GM18507 (cell line): ENCODE data around the gene TMEM121.

ENCODE experiments used
- DNase-seq: peaks from one replicate; pipeline ENCODE4 v3.0.0; 2011; ENCODE audit warnings: low read depth; ENCODE audit not compliant: insufficient read length; ENCODE audit errors: extremely low spot score
- FAIRE-seq: peaks from 2 replicates; lab custom pipeline; 2011; peaks lifted over from hg19 to GRCh38; lab: Jason Lieb, UNC

The TMEM121 gene

DNA sequence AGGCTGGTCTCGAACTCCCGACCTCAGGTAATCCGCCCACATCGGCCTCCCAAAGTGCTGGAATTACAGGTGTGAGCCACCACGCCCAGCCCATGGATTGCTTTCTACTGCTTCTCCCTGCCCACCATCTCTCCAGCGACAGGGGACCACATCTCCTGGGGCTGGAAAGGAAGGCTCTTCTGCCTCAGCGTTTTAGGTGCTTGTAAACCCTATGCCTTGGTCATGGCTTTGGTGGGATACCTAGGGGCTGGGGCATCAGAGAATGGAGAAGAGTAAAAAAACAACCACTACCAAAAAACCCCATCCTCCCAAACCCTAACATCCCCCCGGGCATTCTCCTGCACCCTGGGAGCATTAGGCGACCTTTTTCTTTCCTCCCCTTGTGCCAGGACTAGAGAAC is 1.1 kb upstream of the TMEM121 start:
- no peak for DNase-seq
- FAIRE-seq: no peak

DNA sequence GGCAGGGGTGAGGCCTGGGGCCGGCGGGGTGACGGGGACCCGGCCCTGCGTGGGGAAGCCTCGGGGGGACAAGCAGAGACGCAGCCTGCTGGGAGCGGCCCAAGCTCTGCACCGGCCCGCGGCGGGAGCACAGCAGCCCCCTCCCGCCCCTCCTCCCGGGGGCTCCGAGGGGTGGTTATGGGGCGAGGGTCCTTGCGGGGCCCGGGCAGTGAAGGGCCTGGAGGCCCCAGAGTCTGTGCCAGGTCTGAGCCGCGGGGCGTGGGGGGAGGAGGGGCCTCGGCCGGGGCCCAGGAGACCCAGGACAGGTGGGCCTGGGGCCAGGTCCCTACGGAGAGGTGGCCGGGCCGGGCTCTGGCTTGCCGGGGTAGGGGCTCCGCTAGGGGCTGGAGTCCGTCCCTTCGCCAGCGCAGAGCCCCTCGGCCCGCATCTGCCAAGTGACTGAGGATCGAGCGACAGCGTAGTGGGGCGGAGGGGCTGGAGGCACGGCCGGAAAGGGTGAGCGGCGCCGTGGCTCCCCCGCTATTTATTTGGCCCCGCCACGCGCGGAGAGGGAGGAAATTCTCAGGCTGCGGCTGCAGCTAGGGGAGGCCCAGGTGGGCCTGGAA is 495 bp downstream of the TMEM121 start:
- FAIRE-seq: no peak

DNA sequence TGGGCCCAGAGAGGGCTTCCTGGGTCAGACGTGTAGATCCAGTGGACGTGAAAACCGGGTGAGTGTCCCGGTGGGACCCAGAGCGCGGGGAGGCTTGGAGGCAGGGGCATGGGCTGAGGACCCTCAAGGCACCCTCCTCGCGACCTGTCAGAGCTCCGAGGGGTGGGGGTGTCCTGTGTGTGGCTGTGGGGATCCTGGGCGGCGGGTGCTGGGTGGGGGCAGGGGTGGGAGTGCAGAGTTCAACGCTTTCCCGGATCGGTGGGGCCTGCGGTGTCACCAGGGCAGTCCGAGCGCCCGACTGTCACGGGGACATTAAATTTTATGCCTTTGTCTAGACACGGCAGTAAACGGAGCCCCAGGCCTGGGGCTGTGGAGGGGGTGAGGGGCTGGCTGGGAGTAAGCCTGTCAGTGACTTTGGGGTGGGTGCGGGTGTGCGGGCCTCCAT is 1.0 kb downstream of the TMEM121 start:
- no peak for FAIRE-seq

More for the DNA sequence above, 495 bp downstream of the TMEM121 start:
- DNase-seq: no peak

DNA sequence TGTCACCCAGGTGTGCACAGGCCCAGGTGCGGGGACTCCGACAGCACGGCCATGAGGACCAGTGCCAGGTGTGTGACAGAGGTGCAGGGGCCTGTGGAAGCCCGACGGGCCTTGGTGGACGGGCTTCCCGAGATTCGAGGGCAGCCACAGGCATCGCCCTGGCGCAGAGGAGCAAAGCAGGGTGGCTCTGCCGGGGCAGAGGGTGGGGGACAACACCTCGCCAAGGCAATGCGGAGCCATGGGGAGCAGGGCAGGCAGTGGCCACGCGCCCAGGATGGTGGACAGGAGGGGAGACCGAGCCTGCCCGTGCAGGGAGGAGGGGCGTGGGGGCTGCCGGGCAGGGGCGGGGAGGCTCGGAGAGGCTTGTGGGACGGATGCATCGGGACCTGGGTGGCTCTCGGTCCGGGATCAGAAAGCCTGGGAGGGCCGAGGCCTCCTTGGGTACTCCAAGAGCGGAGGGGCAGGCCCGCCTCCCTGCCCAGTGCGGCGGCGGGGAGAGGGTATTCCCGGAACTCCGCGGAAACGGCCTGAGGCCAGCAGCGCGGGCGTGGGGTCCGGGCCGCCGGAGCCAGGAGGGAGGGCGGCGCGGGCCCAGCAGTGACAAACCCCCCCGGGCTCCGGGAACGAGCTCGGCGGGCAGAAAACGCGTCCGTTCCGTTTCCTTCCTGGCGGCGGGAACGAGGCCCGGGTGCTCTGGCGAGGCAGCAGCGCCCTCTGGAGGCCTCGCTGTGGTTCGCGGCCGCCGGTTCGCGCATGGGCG is 1.6 kb downstream of the TMEM121 start:
- FAIRE-seq (peak; percentile 36), DNase-seq (peak; percentile 85)

More for the DNA sequence above, 1.0 kb downstream of the TMEM121 start:
- DNase-seq: no peak

DNA sequence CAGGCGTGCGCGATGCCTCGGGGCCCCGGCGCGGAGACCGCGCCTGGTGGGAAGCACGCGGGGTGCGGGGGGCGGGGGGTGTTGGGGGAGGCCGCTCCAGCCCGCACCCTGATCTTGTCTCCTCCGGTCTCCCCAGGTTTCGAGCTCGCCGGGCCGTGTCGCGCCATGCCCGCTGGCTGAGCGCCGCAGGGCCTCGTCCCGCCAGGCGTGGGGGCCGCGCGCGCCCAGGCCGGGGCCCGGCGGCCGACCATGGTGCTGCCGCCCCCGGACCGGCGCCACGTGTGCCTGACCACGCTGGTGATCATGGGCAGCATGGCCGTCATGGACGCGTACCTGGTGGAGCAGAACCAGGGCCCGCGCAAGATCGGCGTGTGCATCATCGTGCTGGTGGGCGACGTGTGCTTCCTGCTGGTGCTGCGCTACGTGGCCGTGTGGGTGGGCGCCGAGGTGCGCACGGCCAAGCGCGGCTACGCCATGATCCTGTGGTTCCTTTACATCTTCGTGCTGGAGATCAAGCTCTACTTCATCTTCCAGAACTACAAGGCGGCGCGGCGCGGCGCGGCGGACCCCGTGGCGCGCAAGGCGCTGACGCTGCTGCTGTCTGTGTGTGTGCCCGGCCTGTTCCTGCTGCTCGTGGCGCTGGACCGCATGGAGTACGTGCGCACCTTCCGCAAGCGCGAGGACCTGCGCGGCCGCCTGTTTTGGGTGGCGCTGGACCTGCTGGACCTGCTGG is 2.4 kb downstream of the TMEM121 start:
- no peak for DNase-seq

DNA sequence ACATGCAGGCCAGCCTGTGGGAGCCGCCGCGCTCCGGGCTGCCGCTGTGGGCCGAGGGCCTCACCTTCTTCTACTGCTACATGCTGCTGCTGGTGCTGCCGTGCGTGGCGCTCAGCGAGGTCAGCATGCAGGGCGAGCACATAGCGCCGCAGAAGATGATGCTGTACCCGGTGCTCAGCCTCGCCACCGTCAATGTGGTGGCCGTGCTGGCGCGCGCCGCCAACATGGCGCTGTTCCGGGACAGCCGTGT is 2.9 kb downstream of the TMEM121 start:
- FAIRE-seq (no peak), DNase-seq (no peak)

More for the DNA sequence above, 2.4 kb downstream of the TMEM121 start:
- no peak for FAIRE-seq

DNA sequence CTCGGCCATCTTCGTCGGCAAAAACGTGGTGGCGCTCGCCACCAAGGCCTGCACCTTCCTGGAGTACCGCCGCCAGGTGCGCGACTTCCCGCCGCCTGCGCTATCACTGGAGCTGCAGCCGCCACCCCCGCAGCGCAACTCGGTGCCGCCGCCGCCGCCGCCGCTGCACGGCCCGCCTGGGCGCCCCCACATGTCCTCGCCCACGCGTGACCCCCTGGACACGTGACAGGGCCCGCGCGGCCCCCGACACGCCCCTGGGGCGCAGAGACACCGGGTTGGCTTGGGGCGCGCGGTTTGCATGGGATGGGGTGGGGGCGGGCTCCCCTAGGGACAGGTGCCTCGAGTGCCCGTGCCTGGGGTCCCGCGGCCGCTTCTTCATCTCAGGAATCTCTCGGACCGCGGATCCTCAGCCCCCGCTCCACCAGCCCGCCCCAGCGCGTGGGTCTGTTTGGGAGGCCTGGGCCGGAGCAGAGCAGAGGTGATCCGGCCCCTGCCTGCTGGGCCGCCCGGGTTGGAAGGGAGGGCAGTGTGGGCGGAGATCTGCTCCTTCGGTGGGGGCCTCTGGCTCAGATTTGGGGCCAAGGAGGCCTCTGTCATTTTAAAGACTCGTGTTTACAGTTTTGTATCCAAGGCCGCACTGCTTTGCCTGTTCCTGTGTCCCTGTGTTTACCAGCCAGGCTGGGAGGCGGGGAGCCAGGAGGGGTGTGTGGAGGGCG is 3.3 kb downstream of the TMEM121 start:
- no peak for DNase-seq
- no peak for FAIRE-seq

- DNase-seq (no peak), FAIRE-seq (no peak)
Observed at GRCh38 chr14:105530285-105531087, 4.1 kb downstream of the TMEM121 start.

DNA sequence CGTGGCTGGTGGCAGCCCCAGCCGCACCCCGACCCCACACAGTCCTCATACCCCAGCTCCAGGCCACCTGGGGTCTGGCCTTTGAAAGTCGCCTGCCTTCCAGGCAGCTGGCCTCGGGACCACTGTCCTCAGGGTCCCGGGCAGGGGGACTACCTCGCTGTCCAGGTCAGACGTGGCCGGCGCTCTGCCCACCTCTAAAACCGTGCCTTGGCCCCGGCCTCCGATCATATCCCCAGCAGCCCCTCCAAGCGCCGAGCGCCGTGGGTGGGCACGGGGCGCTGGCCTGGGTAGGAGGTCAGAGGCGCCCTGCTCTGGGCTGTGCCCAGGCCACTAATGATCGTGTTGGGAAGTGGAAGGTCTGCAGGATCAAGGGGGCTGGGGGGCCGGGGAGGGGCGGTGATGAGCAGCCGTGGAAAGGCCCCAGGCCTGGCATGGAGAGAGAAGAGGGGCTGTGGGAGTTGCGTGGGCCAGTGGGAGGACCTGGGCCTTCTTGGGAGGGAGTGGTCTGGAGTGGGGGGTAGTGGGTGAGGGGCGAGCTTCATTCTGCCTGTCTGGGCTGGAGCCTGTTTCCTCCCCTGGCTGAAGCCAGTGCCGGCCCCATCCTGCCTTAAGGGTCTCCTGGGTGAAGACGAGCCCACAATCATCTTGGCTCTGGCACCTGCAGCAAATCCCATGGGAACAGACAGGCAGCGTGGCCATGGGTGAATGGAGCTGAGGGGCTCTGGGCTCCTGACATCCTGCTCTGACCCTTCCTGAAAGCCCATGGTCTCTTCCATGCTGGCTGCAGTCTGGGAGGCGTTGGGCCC is 4.9 kb downstream of the TMEM121 start:
- DNase-seq (no peak), FAIRE-seq (no peak)

- DNase-seq (no peak), FAIRE-seq (no peak)
Observed at GRCh38 chr14:105531894-105532623, 5.7 kb downstream of the TMEM121 start.

GRCh38 chr14:105532735-105533141 is 6.4 kb downstream of the TMEM121 start:
- peak; percentile 54 for DNase-seq
- peak; percentile 73 for FAIRE-seq

DNA sequence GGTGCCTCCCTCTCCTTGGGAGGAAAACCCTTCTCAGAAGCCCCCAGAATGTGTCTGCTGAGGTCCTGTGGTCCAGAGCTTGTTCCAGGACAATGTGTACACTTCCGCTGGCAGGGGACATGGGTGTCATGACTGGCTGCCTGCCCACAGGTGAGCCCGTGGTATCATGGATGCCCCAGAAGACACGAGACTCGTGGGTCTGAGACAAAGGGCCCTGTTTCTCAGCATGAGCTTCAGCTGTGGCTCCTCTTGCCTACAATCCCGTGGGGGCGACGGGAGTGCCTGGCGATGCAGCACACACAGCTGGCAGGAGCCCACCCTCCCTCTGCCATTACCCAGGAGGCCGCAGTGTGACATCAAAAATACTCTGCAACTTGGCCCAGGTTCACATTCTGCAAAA is 7.0 kb downstream of the TMEM121 start:
- FAIRE-seq (no peak), DNase-seq (no peak)

DNA sequence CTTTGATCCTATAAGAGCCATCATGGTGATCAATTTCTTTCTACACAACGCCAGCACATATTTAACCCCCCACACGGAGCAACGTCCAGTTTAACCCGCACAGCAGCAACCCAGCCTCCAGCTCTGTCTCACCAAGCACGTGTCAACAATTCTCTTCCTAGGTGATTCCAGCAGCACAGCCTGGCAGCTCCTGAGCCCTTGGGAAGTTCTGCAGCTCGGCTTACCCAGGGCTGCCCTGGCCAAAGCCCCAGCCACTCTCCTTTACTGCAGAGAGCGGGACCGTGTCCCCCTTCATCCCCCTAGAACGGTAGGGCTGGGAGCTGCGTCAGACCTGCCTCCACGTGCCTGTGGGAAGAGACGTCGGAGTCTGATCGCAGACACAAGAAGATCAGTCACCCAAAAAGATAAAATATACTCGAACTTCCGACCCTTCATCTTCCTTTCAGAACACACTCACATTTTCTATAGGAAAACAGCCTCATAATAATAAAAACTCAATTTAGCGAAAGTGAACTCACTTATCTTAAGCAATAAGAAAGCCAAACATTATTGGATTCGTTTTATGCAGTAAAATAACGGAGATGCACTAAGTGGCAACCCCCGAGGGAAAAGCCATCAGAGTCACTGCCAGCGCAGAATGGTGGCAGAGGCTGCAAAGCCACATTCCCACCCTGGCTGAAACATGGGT is 7.6 kb downstream of the TMEM121 start:
- DNase-seq (no peak), FAIRE-seq (no peak)

DNA sequence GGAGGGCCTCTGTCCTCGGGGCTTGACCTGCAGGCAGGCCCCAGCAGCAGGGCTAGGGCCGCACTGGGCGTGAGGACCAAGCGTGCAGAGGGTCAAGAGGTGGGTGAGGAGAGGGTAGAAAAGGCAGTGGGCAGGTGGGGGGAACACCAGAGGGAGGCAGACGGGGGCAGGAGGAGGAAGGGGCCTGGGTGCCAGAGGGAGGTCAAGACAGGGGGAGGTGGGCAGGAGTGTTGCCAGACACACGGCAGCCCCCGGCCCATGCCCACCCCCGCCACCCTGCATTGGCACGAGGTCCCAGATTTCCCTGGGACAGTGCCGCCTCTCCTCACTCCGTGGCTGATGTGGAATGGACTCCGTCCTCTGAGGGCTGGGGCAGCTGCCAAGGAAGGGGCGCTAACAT is 8.2 kb downstream of the TMEM121 start:
- FAIRE-seq (no peak), DNase-seq (no peak)

- DNase-seq (no peak), FAIRE-seq (no peak)
Observed at GRCh38 chr14:105536051-105536450, 9.7 kb downstream of the TMEM121 start.

DNA sequence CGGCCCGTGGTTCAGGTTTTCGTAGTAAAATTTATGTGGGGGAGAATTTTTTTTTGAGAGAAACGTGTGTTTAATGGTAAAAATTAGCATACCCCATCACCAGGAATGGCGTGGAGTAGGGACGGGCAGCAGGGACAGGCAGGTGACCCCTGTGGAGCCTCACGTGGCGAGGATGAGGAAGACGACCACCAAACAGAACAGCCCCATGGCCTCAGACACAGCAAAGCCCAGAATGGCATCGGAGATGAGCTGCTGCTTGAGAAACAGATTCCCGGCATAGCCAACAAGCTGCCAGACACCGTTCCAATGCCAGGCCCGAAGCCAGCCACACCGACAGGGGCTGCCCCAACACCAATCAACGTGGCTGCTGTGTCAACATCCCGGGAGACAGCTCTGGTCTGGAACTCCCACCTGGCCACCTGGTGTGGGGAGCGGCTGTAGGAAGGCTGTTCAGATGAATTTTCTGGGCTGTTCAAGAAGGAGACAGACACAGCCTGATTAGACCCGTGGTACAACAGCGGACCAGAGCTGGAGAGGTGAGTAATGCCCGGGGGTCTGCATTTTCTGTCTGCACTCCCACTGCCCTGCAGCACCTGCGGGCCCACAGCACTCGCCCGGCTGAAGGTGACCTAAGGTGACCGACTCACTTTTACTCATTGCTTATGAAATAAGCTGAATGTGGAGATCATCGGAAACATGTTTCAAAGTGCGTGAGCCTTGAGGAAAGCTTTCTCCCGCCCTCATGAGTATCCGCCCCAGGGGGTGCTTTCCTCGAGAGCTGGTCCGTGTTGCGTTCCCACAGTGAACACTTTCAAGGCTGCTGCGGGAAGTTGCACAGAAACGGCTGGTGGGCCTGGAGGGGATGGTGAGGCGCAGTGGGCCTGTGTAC is 10.6 kb downstream of the TMEM121 start:
- no peak for DNase-seq
- no peak for FAIRE-seq
